CD14-positive monocyte (primary cell): ENCODE data around the gene RARB. TPM values are rescaled to one million over a fixed set of nuclear protein-coding genes. Genes with fewer than 3 reads are reported as not detected.

ENCODE experiments used
- DNase-seq, 3 donors: peaks; one replicate each; pipeline ENCODE4 v3.0.0-alpha.2; 2011 to 2022
- H2AFZ ChIP-seq: 2 replicates; pipeline ENCODE4 v1.6.0; 2012; ENCODE audit warnings: mild to moderate bottlenecking, low read depth, low read length, inconsistent platforms; ENCODE audit not compliant: insufficient read depth, poor library complexity, severe bottlenecking
- H3K27ac ChIP-seq, 2 donors: 1 replicate in 1 of 2; 2 replicates in 1 of 2; pipeline ENCODE4 v1.5.1; 2012 to 2013; ENCODE audit warnings: low read length in 2 of 2, control low read depth in 1 of 2, inconsistent platforms in 1 of 2, low read depth in 1 of 2, mild to moderate bottlenecking in 1 of 2
- H3K27me3 ChIP-seq, 2 donors: one replicate each; pipeline versions ENCODE4 v1.6.0 to v1.6.1; 2011 to 2013; ENCODE audit warnings: low read length in 2 of 2; ENCODE audit not compliant: control insufficient read depth in 2 of 2, insufficient read depth in 2 of 2
- H3K36me3 ChIP-seq, 2 donors: replicated peaks in 1 of 2; 1 replicate in 1 of 2; 2 replicates in 1 of 2; pipeline versions ENCODE4 v1.5.1 to v1.6.1; 2012 to 2013; ENCODE audit warnings: low read length in 2 of 2, control low read depth in 1 of 2, inconsistent platforms in 1 of 2, mild to moderate bottlenecking in 1 of 2; ENCODE audit not compliant: insufficient read depth in 2 of 2, control insufficient read depth in 1 of 2
- H3K4me1 ChIP-seq, 2 donors: 1 replicate in 1 of 2; 2 replicates in 1 of 2; pipeline versions ENCODE4 v1.5.1 to v1.6.1; 2012 to 2013; ENCODE audit warnings: low read length in 2 of 2, control low read depth in 1 of 2, inconsistent platforms in 1 of 2, mild to moderate bottlenecking in 1 of 2, moderate library complexity in 1 of 2; ENCODE audit not compliant: insufficient read depth in 2 of 2, control insufficient read depth in 1 of 2
- H3K4me2 ChIP-seq: replicated peaks from 2 replicates; pipeline ENCODE3; 2012; ENCODE audit warnings: low read length, moderate library complexity, mild to moderate bottlenecking; ENCODE audit not compliant: poor library complexity, severe bottlenecking; ENCODE audit errors: extremely low read depth
- H3K4me3 ChIP-seq, 3 experiments: fragments of 200-600 bp in 1 of 3; sonication (generic) in 1 of 3; replicated peaks in 1 of 3; 1 replicate in 2 of 3; 2 replicates in 1 of 3; pipeline ENCODE4 v1.5.1; 2011 to 2013; ENCODE audit warnings: low read length in 3 of 3, mild to moderate bottlenecking in 3 of 3, control low read depth in 2 of 3, low read depth in 2 of 3, inconsistent platforms in 1 of 3, moderate library complexity in 1 of 3
- H3K79me2 ChIP-seq: 2 replicates; pipeline ENCODE4 v1.6.0; 2012; ENCODE audit warnings: mild to moderate bottlenecking, control low read depth, inconsistent platforms, low read length, moderate library complexity; ENCODE audit not compliant: insufficient read depth
- H3K9ac ChIP-seq: 2 replicates; pipeline ENCODE4 v1.6.0; 2017; ENCODE audit warnings: low read length, mild to moderate bottlenecking; ENCODE audit not compliant: insufficient read depth, poor library complexity, severe bottlenecking
- H3K9me3 ChIP-seq, 2 donors: replicated peaks in 1 of 2; 1 replicate in 1 of 2; 2 replicates in 1 of 2; pipeline versions ENCODE4 v1.5.1 to v1.6.1; 2012 to 2013; ENCODE audit warnings: low read length in 2 of 2, control low read depth in 1 of 2; ENCODE audit not compliant: control insufficient read depth in 1 of 2, insufficient read depth in 1 of 2
- H4K20me1 ChIP-seq: 2 replicates; pipeline ENCODE4 v1.6.0; 2012; ENCODE audit warnings: mild to moderate bottlenecking, low read length, control low read depth, moderate library complexity; ENCODE audit not compliant: insufficient read depth
- H3K27ac Mint-ChIP-seq, 7 donors: one replicate each; pipeline ENCODE4 v1.8.0; 2020; ENCODE audit warnings: mild to moderate bottlenecking in 7 of 7, mixed read lengths in 7 of 7, moderate library complexity in 6 of 7, inconsistent platforms in 2 of 7
- H3K27me3 Mint-ChIP-seq, 3 donors: one replicate each; pipeline ENCODE4 v1.8.0; 2021 to 2022; ENCODE audit warnings: low read depth in 3 of 3, mild to moderate bottlenecking in 3 of 3, mixed read lengths in 3 of 3, moderate library complexity in 3 of 3, inconsistent platforms in 1 of 3
- H3K36me3 Mint-ChIP-seq, 2 donors: one replicate each; pipeline ENCODE4 v1.8.0; 2020; ENCODE audit warnings: mixed read lengths in 2 of 2, inconsistent platforms in 1 of 2, mild to moderate bottlenecking in 1 of 2
- H3K4me1 Mint-ChIP-seq: one replicate; pipeline ENCODE4 v1.8.0; 2020; ENCODE audit warnings: mild to moderate bottlenecking, mixed read lengths
- H3K4me3 Mint-ChIP-seq, 2 donors: one replicate each; pipeline ENCODE4 v1.8.0; 2020; ENCODE audit warnings: mild to moderate bottlenecking in 2 of 2, mixed read lengths in 2 of 2, moderate library complexity in 1 of 2
- H3K9me3 Mint-ChIP-seq, 7 donors: one replicate each; pipeline ENCODE4 v1.8.0; 2020 to 2022; ENCODE audit warnings: mixed read lengths in 7 of 7, mild to moderate bottlenecking in 6 of 7, moderate library complexity in 6 of 7, inconsistent platforms in 2 of 7
- WGBS: methylation state at CpG from one replicate; pipeline ENCODE4 v1.1.5; 2013; ENCODE audit warnings: missing lambda C conversion rate; ENCODE audit not compliant: insufficient coverage; 5-methylcytosine and 5-hydroxymethylcytosine counted together
- intact Hi-C, 2 donors: fragments of 100-400 bp; cut with micrococcal nuclease; formaldehyde crosslinking; loops; one replicate each; pipeline versions ENCODE4 v1.15.0 to v1.15.1; 2023
- polyA minus RNA-seq: library from RNA; depleted of rRNA, polyadenylated mRNA; stranded (reverse); fragments of >200 nt; gene quantifications from 2 replicates; pipeline ENCODE4 v1.2.3, GENCODE V29; 2012
- polyA plus RNA-seq, 3 donors: library from polyadenylated mRNA; depleted of rRNA in 1 of 3; unstranded in 2 of 3; stranded (reverse) in 1 of 3; fragments of 300-500 nt in 2 of 3; fragments of >200 nt in 1 of 3; fragmentation: Illumina TruSeq in 2 of 3; gene quantifications; 1 replicate in 2 of 3; 2 replicates in 1 of 3; pipeline ENCODE4 v1.2.3, GENCODE V29; 2012 to 2021
- total RNA-seq, 12 experiments: library from RNA in 1 of 12; stranded (reverse) in 1 of 12; fragments of 120-200 nt in 1 of 12; gene quantifications; one replicate each; pipeline ENCODE4 v1.2.4 and lab custom pipeline; 2013 to 2026; ENCODE audit warnings: mixed read lengths in 6 of 12, inconsistent platforms in 1 of 12
- TF ChIP-seq, protein P1 (sequence below): fragments of 200-600 bp; IDR thresholded peaks from one replicate; pipeline ENCODE4 v1.8.0; 2022; ENCODE audit warnings: antibody characterized with exemption, mild to moderate bottlenecking

Gene RARB
- total RNA-seq (2013) = 0.04 TPM
- polyA plus RNA-seq (not detected), polyA minus RNA-seq (not detected in 2 replicates), total RNA-seq (lab: John Stamatoyannopoulos, UW) (0 to 3.9 (median 0.12) reads per million in 11 experiments)

DNA sequence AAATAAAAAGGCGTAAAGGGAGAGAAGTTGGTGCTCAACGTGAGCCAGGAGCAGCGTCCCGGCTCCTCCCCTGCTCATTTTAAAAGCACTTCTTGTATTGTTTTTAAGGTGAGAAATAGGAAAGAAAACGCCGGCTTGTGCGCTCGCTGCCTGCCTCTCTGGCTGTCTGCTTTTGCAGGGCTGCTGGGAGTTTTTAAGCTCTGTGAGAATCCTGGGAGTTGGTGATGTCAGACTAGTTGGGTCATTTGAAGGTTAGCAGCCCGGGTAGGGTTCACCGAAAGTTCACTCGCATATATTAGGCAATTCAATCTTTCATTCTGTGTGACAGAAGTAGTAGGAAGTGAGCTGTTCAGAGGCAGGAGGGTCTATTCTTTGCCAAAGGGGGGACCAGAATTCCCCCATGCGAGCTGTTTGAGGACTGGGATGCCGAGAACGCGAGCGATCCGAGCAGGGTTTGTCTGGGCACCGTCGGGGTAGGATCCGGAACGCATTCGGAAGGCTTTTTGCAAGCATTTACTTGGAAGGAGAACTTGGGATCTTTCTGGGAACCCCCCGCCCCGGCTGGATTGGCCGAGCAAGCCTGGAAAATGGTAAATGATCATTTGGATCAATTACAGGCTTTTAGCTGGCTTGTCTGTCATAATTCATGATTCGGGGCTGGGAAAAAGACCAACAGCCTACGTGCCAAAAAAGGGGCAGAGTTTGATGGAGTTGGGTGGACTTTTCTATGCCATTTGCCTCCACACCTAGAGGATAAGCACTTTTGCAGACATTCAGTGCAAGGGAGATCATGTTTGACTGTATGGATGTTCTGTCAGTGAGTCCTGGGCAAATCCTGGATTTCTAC is at the start of gene RARB:
Gene RARB (plus strand): TSS at position 322 of the 847 bp plus-strand sequence. CDS start 469 bp downstream, at position 791.
- Mint-ChIP-seq H3K27ac (no peak within 1 kb of the TSS), H3K9me3 (peaks cover 0 to 13% (median 1%) of the 10 kb centered on the region in 7 donors), H3K27me3 (peaks cover 45 to 59% (median 54%) of the 10 kb centered on the region in 3 donors), H3K4me1 (peaks cover 12% of the 10 kb centered on the region), H3K36me3 (peaks cover 0 to 3% of the 10 kb centered on the region in 2 donors), H3K4me3 (peak within 1 kb of the TSS; percentile 62 to 90)
- H3K9me3 ChIP-seq = peaks cover 0 to 5% of the 10 kb centered on the region in 2 donors
- 0% methylated on average over 18 of the region's 27 CpGs for WGBS
- H3K9ac ChIP-seq = no peak within 1 kb of the TSS
- peak within 1 kb of the TSS; percentile 61 for H3K4me2 ChIP-seq
- intact Hi-C loops = no loop called here
- peaks cover 57 to 61% of the 10 kb centered on the region in 2 donors for H3K27me3 ChIP-seq
- H3K4me1 ChIP-seq = peaks cover 0 to 2% of the 10 kb centered on the region in 2 donors
- no peaks in the 10 kb centered on the region for H3K79me2 ChIP-seq
- H3K4me3 ChIP-seq = peak within 1 kb of the TSS in 2 of 3 experiments; percentile 6 to 42
- H3K36me3 ChIP-seq = no peaks in the 10 kb centered on the region
- peak in 2 of 3 donors; percentile 3 to 15 for DNase-seq
- no peaks in the 10 kb centered on the region for H4K20me1 ChIP-seq
- H2AFZ ChIP-seq = peak within 1 kb of the TSS; percentile 31
- TF ChIP-seq, protein P1, sequence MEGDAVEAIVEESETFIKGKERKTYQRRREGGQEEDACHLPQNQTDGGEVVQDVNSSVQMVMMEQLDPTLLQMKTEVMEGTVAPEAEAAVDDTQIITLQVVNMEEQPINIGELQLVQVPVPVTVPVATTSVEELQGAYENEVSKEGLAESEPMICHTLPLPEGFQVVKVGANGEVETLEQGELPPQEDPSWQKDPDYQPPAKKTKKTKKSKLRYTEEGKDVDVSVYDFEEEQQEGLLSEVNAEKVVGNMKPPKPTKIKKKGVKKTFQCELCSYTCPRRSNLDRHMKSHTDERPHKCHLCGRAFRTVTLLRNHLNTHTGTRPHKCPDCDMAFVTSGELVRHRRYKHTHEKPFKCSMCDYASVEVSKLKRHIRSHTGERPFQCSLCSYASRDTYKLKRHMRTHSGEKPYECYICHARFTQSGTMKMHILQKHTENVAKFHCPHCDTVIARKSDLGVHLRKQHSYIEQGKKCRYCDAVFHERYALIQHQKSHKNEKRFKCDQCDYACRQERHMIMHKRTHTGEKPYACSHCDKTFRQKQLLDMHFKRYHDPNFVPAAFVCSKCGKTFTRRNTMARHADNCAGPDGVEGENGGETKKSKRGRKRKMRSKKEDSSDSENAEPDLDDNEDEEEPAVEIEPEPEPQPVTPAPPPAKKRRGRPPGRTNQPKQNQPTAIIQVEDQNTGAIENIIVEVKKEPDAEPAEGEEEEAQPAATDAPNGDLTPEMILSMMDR = no peak
- no peak within 1 kb of the TSS for H3K27ac ChIP-seq

DNA sequence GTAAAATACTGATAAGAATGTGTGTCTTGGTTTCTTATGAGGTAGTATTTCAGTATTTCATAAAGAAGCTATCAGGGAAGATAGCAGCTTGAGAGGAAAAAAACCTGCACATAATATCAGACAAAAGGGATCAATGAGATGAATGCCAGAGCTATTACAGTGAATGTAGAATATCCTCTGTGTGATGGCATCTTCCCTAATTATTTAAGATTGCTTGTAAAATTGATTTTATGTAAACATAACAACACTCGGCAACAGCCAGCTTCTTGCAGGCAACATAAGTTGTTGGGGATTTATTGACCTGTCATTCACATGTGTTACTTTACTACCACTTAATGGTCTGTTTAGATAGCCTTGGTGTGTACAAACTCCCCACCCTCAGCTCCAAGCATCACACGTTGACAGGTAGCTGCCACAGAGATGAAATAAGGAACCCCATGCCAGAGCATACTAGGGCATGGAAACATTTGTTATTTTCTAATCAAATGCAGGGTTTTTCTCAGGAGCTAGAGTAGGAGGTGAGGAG is 49.2 kb upstream of the RARB start:
- Mint-ChIP-seq H3K36me3 (no peaks in the 10 kb centered on the region), H3K9me3 (peaks cover 0 to 4% (median 1%) of the 10 kb centered on the region in 7 donors), H3K27ac (no peak overlapping the region), H3K4me3 (no peak overlapping the region), H3K4me1 (no peaks in the 10 kb centered on the region), H3K27me3 (peaks cover 0 to 2% (median 1%) of the 10 kb centered on the region in 3 donors)
- H3K36me3 ChIP-seq = no peaks in the 10 kb centered on the region
- no peak overlapping the region for H3K9ac ChIP-seq
- no peak overlapping the region for H3K4me2 ChIP-seq
- no peak for DNase-seq
- no peak overlapping the region for H3K27ac ChIP-seq
- intact Hi-C loops = no loop called here
- TF ChIP-seq, protein P1 = no peak
- H3K4me3 ChIP-seq = no peak overlapping the region
- H2AFZ ChIP-seq = no peak overlapping the region
- H3K9me3 ChIP-seq = no peaks in the 10 kb centered on the region
- no CpG with 5 or more reads among the region's 2 CpGs for WGBS
- H3K27me3 ChIP-seq = no peaks in the 10 kb centered on the region
- H4K20me1 ChIP-seq = no peaks in the 10 kb centered on the region
- H3K79me2 ChIP-seq = no peaks in the 10 kb centered on the region
- H3K4me1 ChIP-seq = no peaks in the 10 kb centered on the region
